Bronchial epithelial cell (primary cell): ENCODE measurements around the gene CHID1. TPM values are rescaled to one million over a fixed set of nuclear protein-coding genes. Genes with fewer than 3 reads are reported as not detected.

ENCODE experiments used
- DNase-seq: peaks from one replicate; pipeline ENCODE4 v3.0.0-alpha.2; 2010; ENCODE audit warnings: low read depth
- FAIRE-seq: peaks from 2 replicates; lab custom pipeline; 2011; peaks lifted over from hg19 to GRCh38; lab: Jason Lieb, UNC
- H3K27me3 ChIP-seq: 2 replicates; pipeline ENCODE4 v1.5.1; 2011; ENCODE audit warnings: low read length; ENCODE audit not compliant: control insufficient read depth, insufficient read depth
- H3K36me3 ChIP-seq: 2 replicates; pipeline ENCODE4 v1.5.1; 2011; ENCODE audit warnings: low read length; ENCODE audit not compliant: control insufficient read depth, insufficient read depth
- H3K4me3 ChIP-seq: 2 replicates; pipeline ENCODE4 v1.5.1; 2011; ENCODE audit warnings: mild to moderate bottlenecking, low read depth, low read length, control low read depth
- total RNA-seq: library from RNA; depleted of rRNA; stranded (reverse); fragments of >200 nt; gene quantifications from 2 replicates; pipeline ENCODE4 v1.2.1, GENCODE V29; 2014
- TF ChIP-seq, protein P1 (sequence below): IDR thresholded peaks from 2 replicates; pipeline ENCODE4 v1.5.1; 2011; ENCODE audit warnings: mild to moderate bottlenecking, moderate library complexity, low read length, control low read depth, inconsistent platforms; ENCODE audit not compliant: insufficient read depth, severe bottlenecking

CHID1 gene
- 34.1 and 42.6 TPM in 2 replicates for total RNA-seq

DNA sequence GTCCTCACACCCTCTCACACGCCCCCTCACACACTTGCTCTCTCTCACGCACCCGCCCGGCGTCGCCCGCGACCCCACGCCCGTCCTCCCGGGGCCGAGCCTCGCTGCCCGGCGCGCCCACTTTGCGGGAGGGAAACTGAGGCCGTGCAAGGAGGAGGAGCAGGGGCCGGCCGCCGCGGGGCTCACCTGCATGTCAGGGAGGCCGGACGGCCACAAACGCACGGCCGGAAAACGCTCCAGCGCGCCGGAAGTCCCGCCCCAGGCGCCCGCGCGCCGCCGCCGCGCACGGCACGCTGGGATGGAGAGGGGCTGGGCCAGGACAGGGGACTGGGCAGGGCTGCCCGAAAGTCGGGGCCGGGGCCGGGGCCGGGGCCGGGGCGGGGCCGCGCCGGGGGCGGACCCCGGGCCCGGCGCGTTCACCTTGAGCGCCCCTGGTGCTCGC lies at the start of gene CHID1:
Gene CHID1, minus strand, starts transcription at position 222 of the 442 bp plus-strand sequence. CDS start 5,994 bp downstream, outside the sequence.
- Histone ChIP-seq H3K36me3 (peaks cover 6% of the 10 kb centered on the region), H3K27me3 (no peaks in the 10 kb centered on the region), H3K4me3 (peak within 1 kb of the TSS; percentile 98)
- peak; percentile 68 for DNase-seq
- TF ChIP-seq, protein P1, sequence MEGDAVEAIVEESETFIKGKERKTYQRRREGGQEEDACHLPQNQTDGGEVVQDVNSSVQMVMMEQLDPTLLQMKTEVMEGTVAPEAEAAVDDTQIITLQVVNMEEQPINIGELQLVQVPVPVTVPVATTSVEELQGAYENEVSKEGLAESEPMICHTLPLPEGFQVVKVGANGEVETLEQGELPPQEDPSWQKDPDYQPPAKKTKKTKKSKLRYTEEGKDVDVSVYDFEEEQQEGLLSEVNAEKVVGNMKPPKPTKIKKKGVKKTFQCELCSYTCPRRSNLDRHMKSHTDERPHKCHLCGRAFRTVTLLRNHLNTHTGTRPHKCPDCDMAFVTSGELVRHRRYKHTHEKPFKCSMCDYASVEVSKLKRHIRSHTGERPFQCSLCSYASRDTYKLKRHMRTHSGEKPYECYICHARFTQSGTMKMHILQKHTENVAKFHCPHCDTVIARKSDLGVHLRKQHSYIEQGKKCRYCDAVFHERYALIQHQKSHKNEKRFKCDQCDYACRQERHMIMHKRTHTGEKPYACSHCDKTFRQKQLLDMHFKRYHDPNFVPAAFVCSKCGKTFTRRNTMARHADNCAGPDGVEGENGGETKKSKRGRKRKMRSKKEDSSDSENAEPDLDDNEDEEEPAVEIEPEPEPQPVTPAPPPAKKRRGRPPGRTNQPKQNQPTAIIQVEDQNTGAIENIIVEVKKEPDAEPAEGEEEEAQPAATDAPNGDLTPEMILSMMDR = no peak
- no peak for FAIRE-seq

DNA sequence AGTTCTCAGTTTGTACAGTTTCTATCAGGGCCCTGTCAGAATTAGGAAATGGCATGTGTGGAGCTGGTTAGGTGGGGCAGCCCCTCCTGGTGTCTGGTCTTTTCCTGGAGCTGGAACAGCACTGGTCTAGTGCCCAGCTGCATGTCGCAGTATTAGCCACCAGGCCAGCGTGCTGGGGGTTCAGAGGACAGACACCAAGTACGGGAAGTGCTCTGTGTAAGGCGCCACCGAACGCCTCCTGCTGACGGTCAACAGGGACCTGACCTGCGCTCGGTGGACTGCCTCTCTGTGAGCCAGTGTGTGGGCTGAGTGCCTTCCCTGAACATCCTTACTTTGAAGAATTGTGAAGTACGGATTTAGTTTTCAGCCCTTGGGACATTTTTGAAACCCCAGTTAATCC lies 49.0 kb upstream of the CHID1 start:
- Histone ChIP-seq H3K27me3 (no peaks in the 10 kb centered on the region), H3K4me3 (no peak overlapping the region), H3K36me3 (peaks cover 6% of the 10 kb centered on the region)
- TF ChIP-seq, protein P1 = no peak
- no peak for DNase-seq
- no peak for FAIRE-seq

DNA sequence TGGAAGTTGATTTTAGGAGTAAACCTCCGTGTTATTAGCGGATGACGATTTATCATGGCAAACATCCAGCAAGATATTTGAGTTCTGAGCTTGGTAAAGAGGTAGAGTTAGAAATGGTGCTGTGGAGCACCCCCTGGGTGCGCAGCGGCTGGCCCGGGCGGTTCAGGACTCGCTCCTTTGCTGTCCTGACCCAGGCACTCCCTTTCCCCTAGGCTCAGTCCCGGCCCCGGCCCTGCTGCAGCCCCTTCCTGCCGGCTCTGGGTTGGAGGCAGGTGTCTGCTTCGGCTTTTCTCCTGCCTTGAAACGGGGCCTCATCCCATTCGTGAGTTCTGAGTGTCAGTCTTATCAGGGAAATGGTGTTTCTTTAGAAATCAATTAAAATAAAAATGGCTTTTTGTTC lies 48.4 kb upstream of the CHID1 start:
- FAIRE-seq (no peak), DNase-seq (no peak)
- Histone ChIP-seq H3K27me3 (no peaks in the 10 kb centered on the region), H3K4me3 (no peak overlapping the region), H3K36me3 (peaks cover 6% of the 10 kb centered on the region)
- TF ChIP-seq, protein P1 = no peak

DNA sequence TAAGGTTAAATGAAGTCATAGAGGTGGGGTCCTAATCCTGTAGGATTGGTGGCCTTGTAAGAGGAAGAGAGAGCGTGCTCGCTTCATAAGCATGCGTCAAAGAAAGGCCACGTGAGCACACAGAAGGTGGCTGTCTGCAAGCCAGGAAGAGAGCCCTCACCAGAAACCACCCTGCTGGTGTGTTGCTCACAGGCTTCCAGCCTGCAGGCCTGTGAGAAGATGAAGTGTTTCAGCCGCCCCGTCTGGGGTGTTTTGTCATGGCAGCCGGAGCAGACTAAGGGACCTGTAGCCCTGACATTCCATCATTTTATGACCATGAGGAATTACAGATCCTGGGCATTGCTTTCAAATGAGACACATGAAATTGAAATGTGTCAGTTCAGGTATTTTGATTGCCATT lies 47.5 kb upstream of the CHID1 start:
- peaks cover 9% of the 10 kb centered on the region for H3K36me3 ChIP-seq
- TF ChIP-seq, protein P1 = no peak
- H3K27me3 ChIP-seq = no peaks in the 10 kb centered on the region
- H3K4me3 ChIP-seq = no peak overlapping the region
- FAIRE-seq (no peak), DNase-seq (no peak)

DNA sequence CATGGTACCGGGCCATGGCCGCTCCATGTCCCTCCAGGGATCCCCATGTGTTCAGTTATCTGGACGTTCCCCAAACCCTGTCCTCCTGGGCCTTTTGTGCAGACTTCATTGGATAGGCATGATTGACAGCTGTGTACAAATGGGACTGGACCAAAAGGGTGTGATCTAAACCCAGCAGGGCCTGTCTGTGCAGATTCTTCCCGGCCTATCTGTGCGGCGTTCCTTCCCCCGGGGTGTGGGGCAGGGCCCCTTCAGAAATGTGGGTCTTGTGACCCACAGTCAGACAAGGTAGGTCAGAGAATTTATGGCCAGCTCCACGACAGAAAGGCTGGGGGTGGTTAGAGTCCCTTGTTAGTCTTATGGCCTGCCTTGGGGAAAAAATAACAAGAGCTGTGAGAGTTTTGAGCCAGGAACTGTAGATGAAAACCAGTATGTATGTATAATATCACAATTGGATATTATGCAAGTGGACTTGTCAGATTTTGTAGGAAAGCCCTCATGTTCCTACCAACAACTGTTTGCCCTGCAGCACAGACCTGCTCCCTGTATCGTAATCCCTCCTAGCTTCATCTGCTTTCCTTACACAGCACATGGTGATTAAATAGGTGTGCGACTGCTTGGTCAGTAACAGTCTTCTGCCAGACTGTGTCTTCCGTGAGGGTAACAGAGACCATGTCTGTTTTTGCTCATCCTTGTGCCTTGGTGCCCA lies 46.8 kb upstream of the CHID1 start:
- FAIRE-seq (no peak), DNase-seq (no peak)
- H3K36me3 ChIP-seq = peaks cover 9% of the 10 kb centered on the region
- H3K4me3 ChIP-seq = no peak overlapping the region
- TF ChIP-seq, protein P1 = no peak
- H3K27me3 ChIP-seq = no peaks in the 10 kb centered on the region
